ENCODE data around the gene APOL1.

The APOL1 gene

GRCh38 chr22:36225333-36225922, 27.5 kb upstream of the APOL1 start:
- Histone ChIP-seq H2AFZ (ENCODE audit: low read length) (no peak overlapping the region), H3K9ac (ENCODE audit: low read depth, low read length, poor library complexity, severe bottlenecking) (no peak overlapping the region), H3K9me2 (replicated peaks; ENCODE audit: low read depth, low read length) (no peaks in the 10 kb centered on the region), H3F3A (ENCODE audit: low read depth) (no peaks in the 10 kb centered on the region), H4K20me1 (ENCODE audit: insufficient read depth, low read length, poor library complexity, severe bottlenecking) (no peaks in the 10 kb centered on the region), H3K4me3 (ENCODE audit: low read length, poor library complexity, severe bottlenecking) (no peak overlapping the region), H3K9me3 (ENCODE audit: insufficient read depth, low read depth, low read length) (no peaks in the 10 kb centered on the region), H3K27me3 (ENCODE audit: insufficient read depth, low read length, poor library complexity, severe bottlenecking) (no peaks in the 10 kb centered on the region), H3K4me2 (ENCODE audit: low read depth, low read length, poor library complexity, severe bottlenecking) (no peak overlapping the region), H3K4me1 (ENCODE audit: insufficient read depth, low read length, poor library complexity, severe bottlenecking) (no peaks in the 10 kb centered on the region), H3K36me3 (ENCODE audit: insufficient read depth, low read length) (no peaks in the 10 kb centered on the region), H3K79me2 (ENCODE audit: insufficient read depth, low read length) (no peaks in the 10 kb centered on the region)
- no peak for TF ChIP-seq EZH2phosphoT487 (IDR thresholded peaks at IDR 0.05; ENCODE audit: borderline replicate concordance)
- TF ChIP-seq, protein P1, sequence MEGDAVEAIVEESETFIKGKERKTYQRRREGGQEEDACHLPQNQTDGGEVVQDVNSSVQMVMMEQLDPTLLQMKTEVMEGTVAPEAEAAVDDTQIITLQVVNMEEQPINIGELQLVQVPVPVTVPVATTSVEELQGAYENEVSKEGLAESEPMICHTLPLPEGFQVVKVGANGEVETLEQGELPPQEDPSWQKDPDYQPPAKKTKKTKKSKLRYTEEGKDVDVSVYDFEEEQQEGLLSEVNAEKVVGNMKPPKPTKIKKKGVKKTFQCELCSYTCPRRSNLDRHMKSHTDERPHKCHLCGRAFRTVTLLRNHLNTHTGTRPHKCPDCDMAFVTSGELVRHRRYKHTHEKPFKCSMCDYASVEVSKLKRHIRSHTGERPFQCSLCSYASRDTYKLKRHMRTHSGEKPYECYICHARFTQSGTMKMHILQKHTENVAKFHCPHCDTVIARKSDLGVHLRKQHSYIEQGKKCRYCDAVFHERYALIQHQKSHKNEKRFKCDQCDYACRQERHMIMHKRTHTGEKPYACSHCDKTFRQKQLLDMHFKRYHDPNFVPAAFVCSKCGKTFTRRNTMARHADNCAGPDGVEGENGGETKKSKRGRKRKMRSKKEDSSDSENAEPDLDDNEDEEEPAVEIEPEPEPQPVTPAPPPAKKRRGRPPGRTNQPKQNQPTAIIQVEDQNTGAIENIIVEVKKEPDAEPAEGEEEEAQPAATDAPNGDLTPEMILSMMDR (conservative IDR thresholded peaks at IDR 0.05; ENCODE audit: low read length) = no peak

DNA sequence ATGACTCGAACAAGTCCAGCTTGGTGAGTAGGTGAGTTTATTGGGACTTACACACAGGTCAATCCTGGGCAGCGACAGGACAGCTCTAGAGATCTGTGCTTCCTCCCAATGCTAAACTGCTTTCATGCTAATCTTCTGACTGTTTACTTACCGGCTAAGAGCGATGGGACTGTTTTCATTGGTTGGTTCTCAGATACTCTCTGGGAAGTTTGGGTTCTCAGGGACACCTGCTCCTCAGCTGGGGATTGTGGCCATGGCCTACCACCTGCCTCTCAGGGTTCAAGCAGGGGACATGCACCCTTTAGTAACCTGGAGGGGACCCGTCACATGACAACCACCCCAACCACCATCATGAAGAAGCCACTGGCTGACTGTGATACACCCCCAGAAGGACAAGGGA, 26.7 kb upstream of the APOL1 start:
- no peaks in the 10 kb centered on the region for H3K9me3 ChIP-seq (ENCODE audit: insufficient read depth, low read depth, low read length)
- H3K9ac ChIP-seq (ENCODE audit: low read depth, low read length, poor library complexity, severe bottlenecking) = no peak overlapping the region
- TF ChIP-seq, protein P1 (conservative IDR thresholded peaks at IDR 0.05; ENCODE audit: low read length) = no peak
- TF ChIP-seq EZH2phosphoT487 (IDR thresholded peaks at IDR 0.05; ENCODE audit: borderline replicate concordance) = no peak
- H3K9me2 ChIP-seq (replicated peaks; ENCODE audit: low read depth, low read length) = no peaks in the 10 kb centered on the region
- no peaks in the 10 kb centered on the region for H3F3A ChIP-seq (ENCODE audit: low read depth)
- no peak overlapping the region for H3K4me2 ChIP-seq (ENCODE audit: low read depth, low read length, poor library complexity, severe bottlenecking)
- H3K36me3 ChIP-seq (ENCODE audit: insufficient read depth, low read length) = no peaks in the 10 kb centered on the region
- no peaks in the 10 kb centered on the region for H3K4me1 ChIP-seq (ENCODE audit: insufficient read depth, low read length, poor library complexity, severe bottlenecking)
- H3K79me2 ChIP-seq (ENCODE audit: insufficient read depth, low read length) = no peaks in the 10 kb centered on the region
- no peak overlapping the region for H3K4me3 ChIP-seq (ENCODE audit: low read length, poor library complexity, severe bottlenecking)
- no peaks in the 10 kb centered on the region for H4K20me1 ChIP-seq (ENCODE audit: insufficient read depth, low read length, poor library complexity, severe bottlenecking)
- H3K27me3 ChIP-seq (ENCODE audit: insufficient read depth, low read length, poor library complexity, severe bottlenecking) = no peaks in the 10 kb centered on the region
- H2AFZ ChIP-seq (ENCODE audit: low read length) = no peak overlapping the region

- H3K4me2 ChIP-seq (ENCODE audit: low read depth, low read length, poor library complexity, severe bottlenecking) = no peak overlapping the region
- H3K36me3 ChIP-seq (ENCODE audit: insufficient read depth, low read length) = no peaks in the 10 kb centered on the region
- H3K4me3 ChIP-seq (ENCODE audit: low read length, poor library complexity, severe bottlenecking) = no peak overlapping the region
- no peaks in the 10 kb centered on the region for H3K4me1 ChIP-seq (ENCODE audit: insufficient read depth, low read length, poor library complexity, severe bottlenecking)
- H3K27me3 ChIP-seq (ENCODE audit: insufficient read depth, low read length, poor library complexity, severe bottlenecking) = no peaks in the 10 kb centered on the region
- no peaks in the 10 kb centered on the region for H4K20me1 ChIP-seq (ENCODE audit: insufficient read depth, low read length, poor library complexity, severe bottlenecking)
- H2AFZ ChIP-seq (ENCODE audit: low read length) = no peak overlapping the region
- no peaks in the 10 kb centered on the region for H3F3A ChIP-seq (ENCODE audit: low read depth)
- TF ChIP-seq, protein P1 (conservative IDR thresholded peaks at IDR 0.05; ENCODE audit: low read length) = no peak
- no peak for TF ChIP-seq EZH2phosphoT487 (IDR thresholded peaks at IDR 0.05; ENCODE audit: borderline replicate concordance)
- H3K9me2 ChIP-seq (replicated peaks; ENCODE audit: low read depth, low read length) = no peaks in the 10 kb centered on the region
- H3K9ac ChIP-seq (ENCODE audit: low read depth, low read length, poor library complexity, severe bottlenecking) = no peak overlapping the region
- H3K79me2 ChIP-seq (ENCODE audit: insufficient read depth, low read length) = no peaks in the 10 kb centered on the region
- no peaks in the 10 kb centered on the region for H3K9me3 ChIP-seq (ENCODE audit: insufficient read depth, low read depth, low read length)
These were observed 25.5 kb upstream of the APOL1 start for GRCh38 chr22:36227396-36227795.
